GF-D8 (cell line): Measurements from ENCODE around the gene TACSTD2.
A peak's percentile ranks its signal among the peaks of the same experiment; 100 is the strongest.
"Not testable (repeated sequence)": the region's sequence is repeated elsewhere in the genome, so short reads cannot be mapped to it uniquely, and the experiment has no call there.

Source experiments
- DNase-seq: peaks from one replicate; lab custom pipeline; 2025; lab: John Stamatoyannopoulos, UW

The TACSTD2 gene

DNA sequence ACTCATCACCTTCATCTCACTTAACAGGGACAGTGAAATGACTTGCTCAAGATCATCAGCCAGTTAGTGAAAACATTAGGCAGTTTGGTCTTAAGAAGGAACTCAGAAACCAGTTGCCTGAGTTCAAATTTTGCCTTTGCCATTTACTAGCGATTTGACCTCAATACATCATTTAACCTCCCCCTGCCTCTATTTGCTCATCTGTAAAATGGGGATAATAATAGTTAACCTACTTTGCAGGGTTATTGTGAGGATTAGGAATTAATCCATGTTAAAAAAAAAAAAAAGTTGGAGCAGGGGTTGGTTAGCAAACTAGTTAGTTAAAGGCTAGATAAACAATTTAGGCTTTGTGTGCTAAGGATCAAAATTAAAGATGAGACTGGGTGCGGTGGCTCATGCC, 10.6 kb upstream of the TACSTD2 start:
- no peak for DNase-seq

- no peak for DNase-seq
Observed at GRCh38 chr1:58586271-58586670, 9.2 kb upstream of the TACSTD2 start.

DNA sequence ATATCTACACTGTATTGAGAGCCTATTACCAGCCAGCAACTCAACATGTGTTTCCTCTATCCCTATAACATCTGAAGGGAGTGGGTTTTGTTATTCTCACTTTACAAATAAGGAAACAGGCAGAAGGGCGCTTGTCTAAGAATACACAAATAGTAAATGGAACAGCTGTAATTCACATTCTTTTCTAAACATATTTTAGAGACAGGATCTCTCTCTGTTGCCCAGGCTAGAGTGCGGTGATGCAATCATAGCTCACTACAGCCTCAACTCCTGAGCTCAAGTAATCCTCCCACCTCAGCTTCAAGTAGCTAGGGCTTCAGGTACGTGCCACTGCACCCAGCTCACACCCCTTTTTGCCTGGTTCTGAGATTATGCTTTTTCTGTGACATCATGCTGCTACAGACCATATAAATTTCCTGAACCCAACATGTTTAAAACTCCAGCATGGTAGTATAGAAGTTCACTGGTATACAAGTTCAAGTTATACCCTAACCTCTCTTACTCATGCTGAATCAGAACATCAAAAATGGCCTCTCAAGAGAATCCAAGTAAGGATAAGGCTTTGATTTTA, 8.6 kb upstream of the TACSTD2 start:
- no peak for DNase-seq

- no peak for DNase-seq
Observed at GRCh38 chr1:58585166-58585565, 8.1 kb upstream of the TACSTD2 start.

- no peak for DNase-seq
Observed at GRCh38 chr1:58584082-58584895, 7.2 kb upstream of the TACSTD2 start.

- peak; percentile 56 for DNase-seq
Observed at GRCh38 chr1:58583496-58583895, 6.4 kb upstream of the TACSTD2 start.

GRCh38 chr1:58582143-58582542, 5.1 kb upstream of the TACSTD2 start:
- not testable (repeated sequence) for DNase-seq

DNA sequence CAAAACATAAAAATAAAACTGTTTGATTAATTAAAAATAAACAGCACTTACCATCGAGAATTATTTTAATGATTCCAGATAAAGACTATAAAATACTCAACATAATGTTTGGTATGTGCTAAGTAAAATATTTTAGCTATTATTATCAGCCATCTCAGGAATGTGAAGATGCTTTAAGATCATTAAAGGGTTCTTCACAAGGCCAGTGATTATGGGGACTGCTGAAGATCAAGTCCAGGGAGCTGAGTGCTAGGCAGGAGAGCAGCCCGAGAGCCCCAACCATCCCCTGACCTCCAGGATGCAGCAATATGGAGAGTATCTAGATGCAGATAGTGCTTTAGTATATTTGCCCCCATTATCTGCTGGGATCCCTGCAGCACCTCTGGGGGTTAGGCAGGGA, 4.6 kb upstream of the TACSTD2 start:
- DNase-seq = no peak

- no peak for DNase-seq
Observed at GRCh38 chr1:58580186-58580585, 3.1 kb upstream of the TACSTD2 start.

DNA sequence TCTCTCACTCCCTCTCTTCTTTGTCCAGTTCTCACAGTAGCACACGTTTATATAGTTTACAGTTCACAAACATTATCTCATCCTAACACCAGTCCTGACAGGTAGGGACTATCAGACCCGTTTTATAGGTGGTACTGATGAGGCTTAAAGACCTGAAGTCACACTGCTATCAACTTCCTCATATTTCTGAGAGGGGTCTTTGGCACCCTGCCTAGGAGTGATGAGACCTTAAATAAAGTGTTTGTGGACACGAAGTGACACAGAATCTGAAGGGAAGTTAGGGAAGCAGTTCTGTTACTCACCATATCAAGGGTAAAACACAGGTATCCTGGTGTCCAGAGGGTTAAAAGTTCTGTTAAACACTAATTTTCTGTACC, 590 bp upstream of the TACSTD2 start:
- DNase-seq = no peak

GRCh38 chr1:58576325-58576726, 726 bp downstream of the TACSTD2 start:
- no peak for DNase-seq

DNA sequence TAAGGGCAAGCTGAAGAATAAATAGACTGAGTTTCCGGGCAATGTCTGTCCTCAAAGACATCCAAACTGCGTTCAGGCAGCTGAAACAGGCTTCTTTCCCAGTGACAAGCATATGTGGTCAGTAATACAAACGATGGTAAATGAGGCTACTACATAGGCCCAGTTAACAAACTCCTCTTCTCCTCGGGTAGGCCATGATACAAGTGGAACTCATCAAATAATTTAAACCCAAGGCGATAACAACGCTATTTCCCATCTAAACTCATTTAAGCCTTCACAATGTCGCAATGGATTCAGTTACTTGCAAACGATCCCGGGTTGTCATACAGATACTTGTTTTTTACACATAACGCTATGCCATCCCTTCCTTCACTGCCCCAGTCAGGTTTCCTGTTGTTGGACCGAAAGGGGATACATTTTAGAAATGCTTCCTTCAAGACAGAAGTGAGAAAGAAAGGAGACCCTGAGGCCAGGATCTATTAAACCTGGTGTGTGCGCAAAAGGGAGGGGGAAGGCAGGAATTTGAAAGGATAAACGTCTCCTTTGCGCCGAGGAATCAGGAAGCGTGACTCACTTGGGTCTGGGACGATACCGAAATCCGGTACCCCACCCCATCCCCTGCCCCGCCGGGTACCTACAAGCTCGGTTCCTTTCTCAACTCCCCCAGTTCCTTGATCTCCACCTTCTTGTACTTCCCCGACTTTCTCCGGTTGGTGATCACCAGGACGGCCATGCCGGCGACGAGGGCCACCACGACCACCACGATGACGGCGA, 1.3 kb downstream of the TACSTD2 start:
- DNase-seq = no peak

DNA sequence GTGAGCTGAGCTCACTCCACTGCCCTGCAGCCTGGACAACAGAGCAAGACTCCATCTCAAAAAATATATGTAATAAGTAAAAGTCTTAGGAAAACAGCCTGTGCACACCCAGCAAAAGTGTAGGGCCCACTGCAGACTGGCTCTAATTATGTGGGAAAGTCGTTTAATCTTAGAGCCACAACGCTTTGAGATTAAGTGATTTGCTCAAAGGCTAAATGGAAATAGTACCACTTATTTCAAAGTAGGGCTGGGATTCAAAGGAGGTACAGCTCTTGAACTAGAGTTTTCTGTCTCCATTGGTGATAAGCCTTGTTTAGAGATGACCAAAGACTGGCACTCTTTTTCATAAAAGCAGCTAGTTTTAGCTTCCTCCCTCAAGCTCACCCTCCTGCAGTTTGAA, 2.2 kb downstream of the TACSTD2 start:
- DNase-seq = no peak

DNA sequence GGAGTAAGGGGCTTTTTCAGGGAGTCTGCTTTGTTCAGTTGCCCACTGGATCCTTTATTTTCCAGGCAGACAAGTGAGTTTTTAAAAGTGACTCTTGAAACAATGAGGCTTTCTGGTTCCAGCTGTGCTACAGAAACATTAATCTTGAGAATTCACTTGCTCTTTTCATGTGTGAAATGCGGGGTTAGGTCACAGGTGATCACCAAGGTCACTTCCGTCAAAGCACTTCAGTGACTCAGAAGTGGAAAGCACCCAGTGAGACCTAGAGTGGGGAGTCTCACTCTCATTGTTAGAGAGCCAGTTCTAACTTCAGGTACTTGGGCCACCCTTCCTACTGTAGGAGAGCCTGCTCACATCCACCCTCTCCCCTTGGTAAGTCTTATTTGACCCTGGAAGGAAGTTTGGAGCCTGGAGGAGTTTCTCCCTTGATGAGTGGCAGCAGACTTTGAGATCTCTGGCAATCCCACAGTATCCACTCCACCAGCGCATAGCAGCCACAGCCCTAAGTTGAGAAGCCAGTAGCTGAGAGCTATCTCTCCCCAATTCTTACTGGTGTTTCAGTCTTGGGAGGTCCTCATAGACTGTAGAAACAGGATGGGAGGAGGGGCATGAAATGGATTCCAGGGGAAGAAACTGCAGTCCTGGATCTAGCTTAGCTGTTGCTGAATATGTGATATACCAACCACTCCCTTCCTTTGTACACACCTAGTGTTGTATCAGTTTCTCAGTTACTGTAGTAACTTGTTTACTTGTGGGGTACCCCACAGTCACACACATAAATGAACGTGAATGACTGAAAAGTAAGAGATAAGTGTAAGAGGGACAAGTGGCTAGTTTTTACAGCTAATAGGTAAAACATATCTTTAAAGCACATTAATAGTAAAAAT, 3.1 kb downstream of the TACSTD2 start:
- DNase-seq = no peak

- DNase-seq = no peak
Observed at GRCh38 chr1:58573138-58573537, 3.9 kb downstream of the TACSTD2 start.

GRCh38 chr1:58572690-58573089, 4.4 kb downstream of the TACSTD2 start:
- DNase-seq = no peak

DNA sequence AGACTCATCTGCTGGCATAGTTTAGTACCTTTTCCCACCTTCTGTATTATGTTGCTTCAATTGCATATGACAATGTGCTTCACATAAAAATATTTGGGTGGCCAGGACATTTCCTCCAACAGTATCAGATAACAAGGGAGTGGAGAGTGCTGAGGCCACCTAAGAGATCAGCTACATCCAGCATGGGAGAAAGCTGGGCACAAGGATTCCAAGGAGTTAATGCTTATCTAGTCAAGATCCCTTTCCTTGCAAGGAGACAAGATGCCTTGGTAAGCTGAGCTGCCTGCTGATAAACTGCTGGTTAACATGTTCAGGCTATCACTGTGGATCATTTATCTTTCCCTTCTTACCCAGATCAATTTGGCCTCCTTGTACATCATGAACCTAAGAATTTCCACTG, 5.4 kb downstream of the TACSTD2 start:
- DNase-seq = no peak

GRCh38 chr1:58570817-58571216, 6.2 kb downstream of the TACSTD2 start:
- no peak for DNase-seq

DNA sequence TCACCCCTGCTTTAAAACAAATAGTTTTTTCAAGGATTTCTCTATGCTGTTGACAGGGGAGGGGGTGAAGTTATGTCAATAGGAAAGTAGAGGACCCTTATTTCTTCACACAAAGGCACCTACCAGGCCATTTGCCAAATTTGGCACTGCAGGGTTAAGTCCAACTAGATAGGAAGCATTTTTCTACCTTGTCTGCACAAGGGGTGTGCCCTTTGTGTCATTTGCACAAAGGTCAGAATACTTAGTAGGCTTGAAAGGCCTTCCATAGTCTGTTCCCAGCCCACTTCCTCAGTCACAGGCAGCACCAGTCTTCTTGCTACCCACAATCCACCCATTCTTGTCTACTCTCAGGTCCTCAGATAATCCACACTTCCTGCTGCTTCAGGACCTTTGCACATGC, 7.0 kb downstream of the TACSTD2 start:
- DNase-seq = no peak

DNA sequence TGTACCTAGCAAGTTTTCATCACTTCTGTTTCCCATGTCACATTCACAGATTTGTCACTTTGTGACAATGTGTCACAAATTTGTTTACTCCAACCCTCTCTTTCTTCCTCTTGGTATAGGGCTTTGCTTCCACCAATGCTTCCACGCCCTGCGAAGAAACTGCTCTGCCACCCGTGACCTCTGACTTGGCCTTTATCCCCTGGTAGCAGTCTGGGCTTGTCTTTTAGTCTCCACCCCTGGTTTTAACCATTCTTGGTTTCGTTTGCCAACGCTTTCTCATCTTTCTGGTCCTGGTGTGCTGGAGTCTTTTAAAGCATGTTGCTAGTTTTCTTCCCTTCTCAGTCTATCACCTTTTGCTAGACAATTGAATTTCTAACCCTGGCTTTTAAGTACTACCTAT, 8.1 kb downstream of the TACSTD2 start:
- DNase-seq = no peak

DNA sequence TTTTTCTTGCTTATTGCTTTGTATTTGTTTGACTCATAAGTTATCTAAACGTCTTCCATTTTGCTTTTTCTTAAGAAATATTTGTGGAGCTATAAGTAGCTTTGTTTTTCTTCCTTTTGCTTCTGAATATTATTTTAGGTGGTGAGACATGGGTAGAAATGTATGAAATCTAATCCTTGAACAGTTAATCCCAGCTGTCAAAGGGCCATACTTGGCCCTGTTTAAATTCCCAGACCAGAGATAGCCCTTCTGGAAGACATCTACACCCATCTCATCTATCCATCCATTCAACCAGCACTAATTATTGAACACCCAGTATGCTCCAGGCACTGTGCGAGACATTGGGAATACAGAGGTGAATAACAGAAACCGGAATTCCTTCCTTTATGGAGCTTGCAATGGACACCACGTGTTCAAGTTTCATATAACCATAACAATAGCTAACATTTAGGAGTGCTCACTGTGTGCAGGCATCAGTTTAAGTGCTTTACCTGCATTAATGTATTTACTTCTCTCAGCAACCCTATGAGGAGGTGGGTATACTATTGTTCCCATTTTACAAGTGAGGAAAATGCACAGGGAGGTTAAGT, 8.7 kb downstream of the TACSTD2 start:
- no peak for DNase-seq

GRCh38 chr1:58566339-58566738, 10.7 kb downstream of the TACSTD2 start:
- no peak for DNase-seq
